22Rv1 (cell line): ENCODE results near the gene ANKRD27.

ENCODE experiments used
- ZFX ChIP-seq: fragments of 450-650 bp; IDR thresholded peaks from 2 replicates; pipeline ENCODE4 v1.6.1; 2017; ENCODE audit warnings: antibody characterized with exemption, borderline replicate concordance
- TF ChIP-seq, protein P1 (sequence below): fragments of 450-650 bp; IDR thresholded peaks from 2 replicates; pipeline ENCODE4 v1.5.1; 2017; ENCODE audit warnings: mild to moderate bottlenecking

DNA sequence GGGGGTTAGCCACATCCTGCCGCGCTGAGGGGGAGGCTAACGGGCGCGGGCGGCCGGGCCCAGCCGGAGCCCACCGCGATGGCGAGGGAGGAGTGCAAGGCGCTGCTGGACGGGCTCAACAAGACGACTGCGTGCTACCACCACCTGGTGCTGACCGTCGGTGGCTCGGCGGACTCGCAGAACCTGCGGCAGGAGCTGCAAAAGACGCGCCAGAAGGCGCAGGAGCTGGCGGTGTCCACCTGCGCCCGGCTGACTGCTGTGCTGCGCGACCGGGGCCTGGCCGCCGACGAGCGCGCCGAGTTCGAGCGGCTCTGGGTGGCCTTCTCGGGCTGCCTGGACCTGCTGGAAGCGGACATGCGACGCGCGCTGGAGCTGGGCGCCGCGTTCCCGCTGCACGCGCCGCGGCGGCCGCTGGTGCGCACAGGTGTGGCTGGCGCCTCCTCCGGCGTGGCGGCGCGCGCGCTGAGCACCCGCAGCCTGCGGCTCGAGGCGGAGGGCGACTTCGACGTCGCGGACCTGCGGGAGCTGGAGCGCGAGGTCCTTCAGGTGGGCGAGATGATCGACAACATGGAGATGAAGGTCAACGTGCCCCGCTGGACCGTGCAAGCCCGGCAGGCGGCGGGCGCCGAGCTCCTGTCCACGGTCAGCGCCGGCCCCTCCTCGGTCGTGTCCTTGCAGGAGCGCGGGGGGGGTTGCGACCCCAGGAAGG is 1.4 kb upstream of the ANKRD27 start:
- TF ChIP-seq, protein P1, sequence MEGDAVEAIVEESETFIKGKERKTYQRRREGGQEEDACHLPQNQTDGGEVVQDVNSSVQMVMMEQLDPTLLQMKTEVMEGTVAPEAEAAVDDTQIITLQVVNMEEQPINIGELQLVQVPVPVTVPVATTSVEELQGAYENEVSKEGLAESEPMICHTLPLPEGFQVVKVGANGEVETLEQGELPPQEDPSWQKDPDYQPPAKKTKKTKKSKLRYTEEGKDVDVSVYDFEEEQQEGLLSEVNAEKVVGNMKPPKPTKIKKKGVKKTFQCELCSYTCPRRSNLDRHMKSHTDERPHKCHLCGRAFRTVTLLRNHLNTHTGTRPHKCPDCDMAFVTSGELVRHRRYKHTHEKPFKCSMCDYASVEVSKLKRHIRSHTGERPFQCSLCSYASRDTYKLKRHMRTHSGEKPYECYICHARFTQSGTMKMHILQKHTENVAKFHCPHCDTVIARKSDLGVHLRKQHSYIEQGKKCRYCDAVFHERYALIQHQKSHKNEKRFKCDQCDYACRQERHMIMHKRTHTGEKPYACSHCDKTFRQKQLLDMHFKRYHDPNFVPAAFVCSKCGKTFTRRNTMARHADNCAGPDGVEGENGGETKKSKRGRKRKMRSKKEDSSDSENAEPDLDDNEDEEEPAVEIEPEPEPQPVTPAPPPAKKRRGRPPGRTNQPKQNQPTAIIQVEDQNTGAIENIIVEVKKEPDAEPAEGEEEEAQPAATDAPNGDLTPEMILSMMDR: peak; percentile 8; the same call in 1 of the 2 replicates
- no peak for TF ChIP-seq ZFX
